Activated naive CD8-positive, alpha-beta T cell treated with anti-CD3 and anti-CD28 coated beads, Interleukin-2, amount 10 ng/mL, durations not matched to agents 7 days and 5 days (primary cell): ENCODE results near the gene POLR3A. TPM values are rescaled to one million over a fixed set of nuclear protein-coding genes. Genes with fewer than 3 reads are reported as not detected.

Experiments
- ATAC-seq: fragments of 150-1000 bp; cut with Tn5 transposase; one replicate; pipeline ENCODE4 v1.10.0; 2021; ENCODE audit warnings: low read depth, moderate library complexity
- POLR2A ChIA-PET: fragments of 350-600 bp; sonication (Branson Sonifier 250); formaldehyde crosslinking; loops from one replicate; lab custom pipeline; 2021; ENCODE audit warnings: antibody characterized with exemption; lab: Charles Lee
- DNase-seq: peaks from one replicate; pipeline ENCODE4 v3.0.0; 2021
- H3K27ac Mint-ChIP-seq: one replicate; pipeline ENCODE4 v1.8.0; 2022; ENCODE audit warnings: mild to moderate bottlenecking, mixed read lengths
- H3K27me3 Mint-ChIP-seq: one replicate; pipeline ENCODE4 v1.8.0; 2022; ENCODE audit warnings: mild to moderate bottlenecking, moderate library complexity, mixed read lengths
- H3K36me3 Mint-ChIP-seq: one replicate; pipeline ENCODE4 v1.8.0; 2021; ENCODE audit warnings: mild to moderate bottlenecking, mixed read lengths
- H3K4me1 Mint-ChIP-seq: one replicate; pipeline ENCODE4 v1.8.0; 2021; ENCODE audit warnings: mixed read lengths
- H3K4me3 Mint-ChIP-seq: one replicate; pipeline ENCODE4 v1.8.0; 2022; ENCODE audit warnings: mild to moderate bottlenecking, moderate library complexity, mixed read lengths
- H3K9me3 Mint-ChIP-seq: one replicate; pipeline ENCODE4 v1.8.0; 2021; ENCODE audit warnings: mixed read lengths
- total RNA-seq, 2 experiments: library from RNA; stranded (reverse); gene quantifications; one replicate each; pipeline ENCODE4 v1.2.3, GENCODE V29; 2021

The POLR3A gene
- total RNA-seq, 2 experiments from 2014 or later = 18.7 to 20.2 TPM

GRCh38 chr10:77936697-77937567 lies 92.4 kb downstream of the POLR3A start:
- ATAC-seq (no peak), DNase-seq (no peak)
- peak overlapping the region; percentile 5 for H3K27ac Mint-ChIP-seq
- H3K27me3 Mint-ChIP-seq = peaks cover 16% of the 10 kb centered on the region
- no peak overlapping the region for H3K4me3 Mint-ChIP-seq
- no peaks in the 10 kb centered on the region for H3K4me1 Mint-ChIP-seq
- H3K36me3 Mint-ChIP-seq = no peaks in the 10 kb centered on the region
- POLR2A ChIA-PET = no interaction called here
- H3K9me3 Mint-ChIP-seq = no peaks in the 10 kb centered on the region

- Mint-ChIP-seq H3K4me1 (peaks cover 7% of the 10 kb centered on the region), H3K27ac (no peak overlapping the region), H3K4me3 (no peak overlapping the region), H3K27me3 (peaks cover 37% of the 10 kb centered on the region), H3K9me3 (no peaks in the 10 kb centered on the region), H3K36me3 (no peaks in the 10 kb centered on the region)
- DNase-seq = no peak
- POLR2A ChIA-PET = no interaction called here
- ATAC-seq = no peak
These were observed 97.1 kb downstream of the POLR3A start for GRCh38 chr10:77932016-77932715.

DNA sequence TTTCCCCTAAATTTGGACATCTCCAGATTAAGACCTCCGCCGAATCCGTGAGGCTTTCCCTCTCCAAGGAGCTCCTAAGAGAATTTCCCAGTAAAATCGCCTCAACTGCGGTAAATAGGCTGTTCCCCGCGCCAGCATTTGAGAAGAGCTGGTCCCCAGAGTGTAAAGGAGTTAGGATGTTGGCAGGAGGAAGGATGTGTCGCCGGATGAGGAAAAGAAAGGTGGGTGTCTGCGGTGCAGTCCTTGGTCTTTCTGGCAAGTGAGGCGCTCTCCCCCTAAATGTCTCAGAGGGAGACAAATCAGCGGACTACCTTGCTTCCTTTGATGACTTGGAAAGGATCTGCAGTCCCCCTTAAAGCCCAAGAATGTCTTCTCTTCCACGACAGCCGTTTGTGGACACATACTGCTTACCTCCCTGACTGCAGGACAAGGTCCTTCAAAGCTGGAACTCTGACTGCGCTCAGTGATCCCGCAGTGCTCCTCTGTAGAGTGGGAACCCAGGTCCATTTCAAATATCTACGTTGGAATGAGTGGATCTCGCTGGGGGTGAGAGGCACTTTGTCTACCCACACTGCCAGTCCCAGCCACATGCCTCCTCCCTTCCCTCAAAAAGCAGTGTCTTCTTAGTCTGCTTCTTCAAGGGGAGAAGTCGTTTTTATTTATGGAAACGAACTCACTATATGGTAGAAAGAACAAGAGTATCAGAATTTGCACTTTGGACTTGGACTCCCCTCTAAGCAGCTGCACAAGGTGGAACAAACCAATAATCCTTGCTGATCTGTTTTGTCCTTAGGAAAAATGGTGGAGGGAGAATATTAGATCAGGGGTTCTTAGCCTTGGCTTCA lies 101.7 kb downstream of the POLR3A start:
- POLR2A ChIA-PET = no interaction called here
- Mint-ChIP-seq H3K27me3 (peaks cover 57% of the 10 kb centered on the region), H3K9me3 (no peaks in the 10 kb centered on the region), H3K27ac (no peak overlapping the region), H3K36me3 (no peaks in the 10 kb centered on the region), H3K4me1 (peaks cover 11% of the 10 kb centered on the region), H3K4me3 (peak overlapping the region; percentile 67)
- no peak for ATAC-seq
- DNase-seq = no peak

DNA sequence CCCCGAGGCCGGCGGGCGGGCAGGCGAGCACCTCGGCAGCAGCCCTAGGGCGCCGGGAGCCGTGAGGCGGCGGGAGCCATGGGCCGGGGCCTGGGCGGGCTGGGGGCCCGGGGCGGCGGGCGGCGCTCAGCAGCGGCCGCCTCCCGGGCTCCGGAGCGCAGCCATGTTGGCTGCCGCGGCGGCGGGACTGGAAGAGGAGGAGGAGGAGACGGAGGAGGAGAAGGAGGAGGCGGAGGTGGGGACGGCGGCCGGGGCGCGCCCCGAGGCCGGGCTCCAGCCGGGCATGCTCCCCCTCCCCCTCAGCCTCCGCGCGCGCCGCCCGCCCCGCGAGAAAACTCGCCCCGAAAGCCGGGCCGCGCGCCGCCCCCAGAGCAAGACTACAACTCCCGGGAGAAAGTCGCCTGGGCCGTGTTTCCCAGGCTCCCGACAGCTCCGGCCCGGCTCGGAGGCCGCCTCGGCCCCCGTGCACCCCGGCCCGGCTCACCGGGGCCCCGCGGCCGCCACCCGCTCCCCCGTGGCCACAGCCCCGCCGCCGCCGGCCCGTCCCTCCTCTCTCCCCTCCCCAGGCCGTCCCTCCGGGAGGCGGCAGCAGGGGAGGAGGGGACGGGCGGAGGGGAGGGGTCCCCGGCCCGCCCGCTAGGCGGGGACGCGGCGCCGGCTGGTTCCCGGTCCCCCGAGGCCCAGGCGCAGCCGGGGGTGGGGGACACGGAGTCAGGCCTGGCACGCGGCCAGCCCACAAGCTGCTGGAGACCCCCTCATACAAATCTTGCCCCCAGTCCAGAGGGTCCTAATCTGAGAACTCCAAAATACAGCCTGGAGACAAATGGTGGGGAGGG lies 102.5 kb downstream of the POLR3A start, which contains the start of gene DLG5:
Gene DLG5, minus strand, starts transcription at position 190 of the 836 bp plus-strand sequence. CDS start 235 bp downstream, outside the sequence.
- peak within 1 kb of the TSS; percentile 73 for H3K4me3 Mint-ChIP-seq
- H3K27ac Mint-ChIP-seq = no peak within 1 kb of the TSS
- H3K9me3 Mint-ChIP-seq = no peaks in the 10 kb centered on the region
- peaks cover 53% of the 10 kb centered on the region for H3K27me3 Mint-ChIP-seq
- peak; percentile 66 for DNase-seq
- peak; percentile 69 for ATAC-seq
- no peaks in the 10 kb centered on the region for H3K36me3 Mint-ChIP-seq
- H3K4me1 Mint-ChIP-seq = peaks cover 11% of the 10 kb centered on the region
- POLR2A ChIA-PET = no interaction called here

GRCh38 chr10:77925795-77926565 lies 103.3 kb downstream of the POLR3A start:
- ATAC-seq (peak; percentile 73), DNase-seq (no peak)
- Mint-ChIP-seq H3K36me3 (no peaks in the 10 kb centered on the region), H3K4me3 (peak overlapping the region; percentile 73), H3K4me1 (peaks cover 11% of the 10 kb centered on the region), H3K27me3 (peaks cover 59% of the 10 kb centered on the region), H3K27ac (no peak overlapping the region), H3K9me3 (no peaks in the 10 kb centered on the region)
- POLR2A ChIA-PET = no interaction called here

DNA sequence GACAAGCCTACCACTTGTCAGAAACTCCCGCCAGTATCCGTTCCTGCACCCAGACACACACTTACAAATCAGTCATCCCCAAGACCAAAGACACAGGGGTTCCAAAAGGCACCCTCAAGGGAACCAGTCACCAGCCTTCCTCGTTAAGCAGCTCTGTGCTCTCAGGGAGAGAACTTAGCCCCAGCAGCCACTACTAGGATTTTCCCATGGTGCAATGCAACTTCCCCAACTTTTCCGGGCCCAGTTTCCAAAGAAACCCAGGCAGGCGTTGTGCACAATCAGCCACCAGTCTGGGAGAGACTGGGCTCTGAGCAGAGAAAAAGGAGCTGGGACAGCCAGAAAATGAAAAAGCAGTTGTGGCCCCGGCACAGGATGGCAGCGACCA lies 103.9 kb downstream of the POLR3A start:
- no peak overlapping the region for H3K27ac Mint-ChIP-seq
- peaks cover 61% of the 10 kb centered on the region for H3K27me3 Mint-ChIP-seq
- ATAC-seq = no peak
- H3K36me3 Mint-ChIP-seq = no peaks in the 10 kb centered on the region
- peak overlapping the region; percentile 73 for H3K4me3 Mint-ChIP-seq
- H3K4me1 Mint-ChIP-seq = peaks cover 11% of the 10 kb centered on the region
- no peaks in the 10 kb centered on the region for H3K9me3 Mint-ChIP-seq
- POLR2A ChIA-PET = no interaction called here
- DNase-seq = no peak

DNA sequence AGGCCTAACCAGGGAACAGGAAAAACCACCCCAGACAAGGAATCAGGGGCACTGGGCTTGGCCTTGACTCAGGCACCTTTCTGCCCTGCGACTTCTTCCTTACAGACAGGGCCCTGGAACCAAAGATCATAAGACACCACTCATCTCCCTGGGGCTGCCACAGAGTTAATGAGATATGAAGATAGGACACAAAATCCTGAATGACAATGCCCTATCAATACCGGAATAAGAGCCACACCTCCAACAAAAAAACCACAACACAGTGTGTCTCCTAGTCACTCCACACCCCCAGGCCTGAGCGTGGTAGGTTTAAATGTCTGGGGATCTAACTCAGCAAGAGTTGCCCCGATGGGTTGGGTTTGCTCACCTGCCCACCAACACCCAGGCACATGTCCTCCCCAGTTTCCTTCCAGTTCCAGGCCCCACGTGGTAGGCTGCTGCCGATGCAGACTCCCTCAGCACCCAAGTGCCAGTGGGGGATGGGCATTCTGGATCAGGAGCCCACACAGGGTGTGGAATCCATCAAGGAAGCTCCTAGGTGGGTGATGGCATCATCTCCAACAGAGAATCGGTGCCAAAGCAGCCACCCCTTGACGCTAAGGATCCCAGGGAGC lies 106.6 kb downstream of the POLR3A start:
- ATAC-seq (no peak), DNase-seq (no peak)
- Mint-ChIP-seq H3K36me3 (no peaks in the 10 kb centered on the region), H3K9me3 (no peaks in the 10 kb centered on the region), H3K27ac (no peak overlapping the region), H3K27me3 (peaks cover 43% of the 10 kb centered on the region), H3K4me1 (peaks cover 9% of the 10 kb centered on the region), H3K4me3 (no peak overlapping the region)
- POLR2A ChIA-PET = no interaction called here

DNA sequence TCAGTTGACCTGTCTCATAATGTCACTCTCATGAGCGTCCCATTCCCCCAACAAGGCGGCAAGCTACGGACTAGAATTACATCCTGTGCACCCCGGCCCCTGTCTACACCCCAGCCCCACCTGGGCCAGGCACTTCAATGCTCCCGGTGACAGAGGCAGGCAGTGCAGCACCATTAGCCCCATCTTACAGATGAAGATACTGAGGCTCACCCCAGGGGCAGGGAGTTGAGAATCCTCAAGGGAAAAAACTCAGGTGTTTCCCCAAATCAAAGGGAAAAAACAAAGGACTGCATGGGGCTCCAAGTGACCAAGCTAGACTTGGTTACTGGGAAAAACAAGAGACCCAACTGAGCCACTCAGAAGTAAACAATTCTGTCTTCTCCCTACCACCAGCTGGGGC lies 107.3 kb downstream of the POLR3A start:
- Mint-ChIP-seq H3K4me3 (no peak overlapping the region), H3K27ac (no peak overlapping the region)

GRCh38 chr10:77921395-77921794 lies 107.9 kb downstream of the POLR3A start:
- Mint-ChIP-seq H3K27ac (no peak overlapping the region), H3K9me3 (no peaks in the 10 kb centered on the region), H3K27me3 (peaks cover 39% of the 10 kb centered on the region)

More for the DNA sequence above, 107.3 kb downstream of the POLR3A start:
- POLR2A ChIA-PET = no interaction called here
- Mint-ChIP-seq H3K4me1 (peaks cover 4% of the 10 kb centered on the region), H3K9me3 (no peaks in the 10 kb centered on the region), H3K36me3 (no peaks in the 10 kb centered on the region), H3K27me3 (peaks cover 39% of the 10 kb centered on the region)
- ATAC-seq = no peak
- DNase-seq = no peak

DNA sequence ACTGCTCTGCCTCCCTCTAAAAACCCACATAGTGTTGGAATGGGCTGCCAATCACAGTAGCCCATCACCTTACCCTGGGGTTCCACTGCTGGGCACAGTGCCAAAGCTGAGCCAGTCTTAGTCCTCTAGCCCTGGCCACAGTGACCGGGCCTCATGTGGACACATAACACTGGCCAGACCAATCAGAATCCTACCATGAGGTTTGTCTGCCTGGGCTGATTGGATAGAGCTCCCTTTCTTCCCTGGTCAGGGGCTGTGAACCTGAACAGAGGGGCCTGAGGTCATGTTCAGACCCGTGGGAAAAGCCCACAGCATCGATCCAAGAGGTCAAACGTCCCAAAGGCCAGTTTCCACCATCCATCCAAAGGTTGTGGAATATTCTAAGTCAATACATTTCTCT lies 108.8 kb downstream of the POLR3A start:
- peaks cover 4% of the 10 kb centered on the region for H3K4me1 Mint-ChIP-seq
- POLR2A ChIA-PET = no interaction called here
- H3K27ac Mint-ChIP-seq = no peak overlapping the region
- ATAC-seq = no peak
- no peaks in the 10 kb centered on the region for H3K36me3 Mint-ChIP-seq
- H3K9me3 Mint-ChIP-seq = no peaks in the 10 kb centered on the region
- no peak overlapping the region for H3K4me3 Mint-ChIP-seq
- no peak for DNase-seq
- peaks cover 37% of the 10 kb centered on the region for H3K27me3 Mint-ChIP-seq

More at GRCh38 chr10:77921395-77921794, 107.9 kb downstream of the POLR3A start:
- ATAC-seq = no peak
- Mint-ChIP-seq H3K4me3 (no peak overlapping the region), H3K4me1 (peaks cover 4% of the 10 kb centered on the region), H3K36me3 (no peaks in the 10 kb centered on the region)
- DNase-seq = no peak
- POLR2A ChIA-PET = no interaction called here

DNA sequence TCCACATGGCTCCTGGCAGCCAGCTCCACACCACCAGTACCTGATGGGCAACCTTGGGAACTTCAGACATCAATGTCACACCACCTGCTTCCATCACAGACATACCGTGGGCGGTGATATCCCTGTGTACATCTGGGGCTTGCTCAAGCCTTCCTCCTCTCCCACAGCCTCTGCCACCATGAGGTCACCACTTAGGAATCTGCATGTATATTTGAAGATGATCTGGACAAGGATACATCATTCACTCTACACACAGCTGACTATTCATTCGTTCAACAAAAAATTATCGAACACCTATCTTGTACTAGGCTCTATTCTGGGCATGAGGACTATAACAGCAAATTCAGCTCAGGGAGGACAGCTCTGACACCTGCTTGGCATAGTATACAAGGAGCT lies 109.6 kb downstream of the POLR3A start:
- Mint-ChIP-seq H3K9me3 (no peaks in the 10 kb centered on the region), H3K4me1 (no peaks in the 10 kb centered on the region), H3K27ac (no peak overlapping the region), H3K4me3 (no peak overlapping the region), H3K27me3 (peaks cover 30% of the 10 kb centered on the region), H3K36me3 (no peaks in the 10 kb centered on the region)
- DNase-seq (no peak), ATAC-seq (no peak)
- POLR2A ChIA-PET = no interaction called here
